ENCODE results near the gene PABPN1L. TPM values are rescaled to one million over a fixed set of nuclear protein-coding genes. Genes with fewer than 3 reads are reported as not detected.

The PABPN1L gene
- total and polyA plus RNA-seq, 2 of the 13 experiments (the other 11 are each of a cell fraction or from before 2014, with no cell fraction given) = not detected

DNA sequence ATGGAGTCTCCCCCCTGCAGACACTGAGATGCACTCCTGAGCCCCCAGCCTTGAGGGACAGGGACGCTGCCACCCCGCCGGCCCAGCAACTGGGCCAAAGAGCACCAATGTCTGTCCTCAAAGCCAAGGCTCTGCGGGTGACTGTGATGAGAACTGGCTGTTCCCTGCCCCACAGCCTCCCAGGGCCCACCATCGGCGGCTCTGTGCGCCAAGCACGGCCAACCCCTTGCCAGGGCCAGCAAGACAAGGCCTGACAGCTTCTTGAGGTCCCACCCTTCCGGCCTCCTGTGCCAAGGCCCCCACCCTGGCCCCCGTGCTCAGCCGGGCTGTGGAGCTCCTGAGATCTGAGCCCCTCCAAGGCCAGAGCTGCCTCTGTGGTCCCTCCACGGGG, 34.2 kb upstream of the PABPN1L start:
- H3K27ac ChIP-seq (ENCODE audit: extremely low read length, insufficient read depth, low read length) = no peak overlapping the region
- ATAC-seq = no peak
- FAIRE-seq = no peak
- H3K9ac ChIP-seq (ENCODE audit: insufficient read depth, low read depth, low read length) = no peak overlapping the region
- H3K36me3 ChIP-seq (replicated peaks in 1 of 2; ENCODE audit: control insufficient read depth in 1 of 2, insufficient read depth in 2 of 2, low read length in 2 of 2) = no peaks in the 10 kb centered on the region
- no peaks in the 10 kb centered on the region; the same call in 1 of the 2 replicates for H4K20me1 ChIP-seq (ENCODE audit: insufficient read depth, low read length)
- H3K79me2 ChIP-seq (ENCODE audit: insufficient read depth, low read length) = no peaks in the 10 kb centered on the region
- H3K9me3 ChIP-seq (ENCODE audit: low read length) = no peaks in the 10 kb centered on the region
- no peak for TF ChIP-seq MAZ (IDR thresholded peaks at IDR 0.05; ENCODE audit: borderline replicate concordance, low read depth, low read length)
- no peak for TF ChIP-seq MAZ (CRISPR knock-in tag; IDR thresholded peaks at IDR 0.05; ENCODE audit: low read depth)
- no peak for TF ChIP-seq ZNF234 (CRISPR knock-in tag; conservative IDR thresholded peaks at IDR 0.05)
- TF ChIP-seq, protein P1, sequence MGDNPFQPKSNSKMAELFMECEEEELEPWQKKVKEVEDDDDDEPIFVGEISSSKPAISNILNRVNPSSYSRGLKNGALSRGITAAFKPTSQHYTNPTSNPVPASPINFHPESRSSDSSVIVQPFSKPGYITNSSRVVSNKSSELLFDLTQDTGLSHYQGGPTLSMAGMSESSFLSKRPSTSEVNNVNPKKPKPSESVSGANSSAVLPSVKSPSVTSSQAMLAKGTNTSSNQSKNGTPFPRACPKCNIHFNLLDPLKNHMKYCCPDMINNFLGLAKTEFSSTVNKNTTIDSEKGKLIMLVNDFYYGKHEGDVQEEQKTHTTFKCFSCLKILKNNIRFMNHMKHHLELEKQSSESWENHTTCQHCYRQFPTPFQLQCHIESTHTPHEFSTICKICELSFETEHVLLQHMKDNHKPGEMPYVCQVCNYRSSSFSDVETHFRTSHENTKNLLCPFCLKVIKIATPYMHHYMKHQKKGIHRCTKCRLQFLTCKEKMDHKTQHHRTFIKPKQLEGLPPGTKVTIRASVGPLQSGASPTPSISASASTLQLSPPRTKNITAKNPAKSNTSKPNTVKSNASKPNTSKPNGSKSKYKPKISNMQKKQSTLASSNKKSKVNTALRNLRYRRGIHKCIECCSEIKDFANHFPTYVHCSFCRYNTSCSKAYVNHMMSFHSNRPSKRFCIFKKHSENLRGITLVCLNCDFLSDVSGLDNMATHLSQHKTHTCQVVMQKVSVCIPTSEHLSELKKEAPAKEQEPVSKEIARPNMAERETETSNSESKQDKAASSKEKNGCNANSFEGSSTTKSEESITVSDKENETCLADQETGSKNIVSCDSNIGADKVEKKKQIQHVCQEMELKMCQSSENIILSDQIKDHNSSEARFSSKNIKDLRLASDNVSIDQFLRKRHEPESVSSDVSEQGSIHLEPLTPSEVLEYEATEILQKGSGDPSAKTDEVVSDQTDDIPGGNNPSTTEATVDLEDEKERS (CRISPR knock-in tag; IDR thresholded peaks at IDR 0.05) = no peak
- TF ChIP-seq KLF12 (CRISPR knock-in tag; IDR thresholded peaks at IDR 0.05; ENCODE audit: borderline replicate concordance) = no peak
- TF ChIP-seq TEAD2 (CRISPR knock-in tag; IDR thresholded peaks at IDR 0.05) = no peak
- no peak for TF ChIP-seq PPARG (CRISPR knock-in tag; conservative IDR thresholded peaks at IDR 0.05)
- TF ChIP-seq, protein P2, sequence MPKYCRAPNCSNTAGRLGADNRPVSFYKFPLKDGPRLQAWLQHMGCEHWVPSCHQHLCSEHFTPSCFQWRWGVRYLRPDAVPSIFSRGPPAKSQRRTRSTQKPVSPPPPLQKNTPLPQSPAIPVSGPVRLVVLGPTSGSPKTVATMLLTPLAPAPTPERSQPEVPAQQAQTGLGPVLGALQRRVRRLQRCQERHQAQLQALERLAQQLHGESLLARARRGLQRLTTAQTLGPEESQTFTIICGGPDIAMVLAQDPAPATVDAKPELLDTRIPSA (CRISPR knock-in tag; IDR thresholded peaks at IDR 0.05; ENCODE audit: borderline replicate concordance) = no peak
- TF ChIP-seq ZNF224 (CRISPR knock-in tag; IDR thresholded peaks at IDR 0.05) = no peak
- TF ChIP-seq SUZ12 (IDR thresholded peaks at IDR 0.05; ENCODE audit: low read depth, low read length) = no peak
- no peak for TF ChIP-seq STAG1 (CRISPR knock-in tag; IDR thresholded peaks at IDR 0.05)
- TF ChIP-seq, protein P3, sequence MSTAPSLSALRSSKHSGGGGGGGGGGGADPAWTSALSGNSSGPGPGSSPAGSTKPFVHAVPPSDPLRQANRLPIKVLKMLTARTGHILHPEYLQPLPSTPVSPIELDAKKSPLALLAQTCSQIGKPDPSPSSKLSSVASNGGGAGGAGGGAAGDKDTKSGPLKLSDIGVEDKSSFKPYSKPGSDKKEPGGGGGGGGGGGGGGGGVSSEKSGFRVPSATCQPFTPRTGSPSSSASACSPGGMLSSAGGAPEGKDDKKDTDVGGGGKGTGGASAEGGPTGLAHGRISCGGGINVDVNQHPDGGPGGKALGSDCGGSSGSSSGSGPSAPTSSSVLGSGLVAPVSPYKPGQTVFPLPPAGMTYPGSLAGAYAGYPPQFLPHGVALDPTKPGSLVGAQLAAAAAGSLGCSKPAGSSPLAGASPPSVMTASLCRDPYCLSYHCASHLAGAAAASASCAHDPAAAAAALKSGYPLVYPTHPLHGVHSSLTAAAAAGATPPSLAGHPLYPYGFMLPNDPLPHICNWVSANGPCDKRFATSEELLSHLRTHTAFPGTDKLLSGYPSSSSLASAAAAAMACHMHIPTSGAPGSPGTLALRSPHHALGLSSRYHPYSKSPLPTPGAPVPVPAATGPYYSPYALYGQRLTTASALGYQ (CRISPR knock-in tag; IDR thresholded peaks at IDR 0.05) = no peak
- no peak for TF ChIP-seq XRCC5 (optimal IDR thresholded peaks at IDR 0.05; ENCODE audit: low read length)
- TF ChIP-seq TCF7L2 (IDR thresholded peaks at IDR 0.05; ENCODE audit: low read depth, low read length) = no peak
- TF ChIP-seq, protein P4, sequence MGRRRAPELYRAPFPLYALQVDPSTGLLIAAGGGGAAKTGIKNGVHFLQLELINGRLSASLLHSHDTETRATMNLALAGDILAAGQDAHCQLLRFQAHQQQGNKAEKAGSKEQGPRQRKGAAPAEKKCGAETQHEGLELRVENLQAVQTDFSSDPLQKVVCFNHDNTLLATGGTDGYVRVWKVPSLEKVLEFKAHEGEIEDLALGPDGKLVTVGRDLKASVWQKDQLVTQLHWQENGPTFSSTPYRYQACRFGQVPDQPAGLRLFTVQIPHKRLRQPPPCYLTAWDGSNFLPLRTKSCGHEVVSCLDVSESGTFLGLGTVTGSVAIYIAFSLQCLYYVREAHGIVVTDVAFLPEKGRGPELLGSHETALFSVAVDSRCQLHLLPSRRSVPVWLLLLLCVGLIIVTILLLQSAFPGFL (CRISPR knock-in tag; IDR thresholded peaks at IDR 0.05) = no peak
- TF ChIP-seq, protein P5, sequence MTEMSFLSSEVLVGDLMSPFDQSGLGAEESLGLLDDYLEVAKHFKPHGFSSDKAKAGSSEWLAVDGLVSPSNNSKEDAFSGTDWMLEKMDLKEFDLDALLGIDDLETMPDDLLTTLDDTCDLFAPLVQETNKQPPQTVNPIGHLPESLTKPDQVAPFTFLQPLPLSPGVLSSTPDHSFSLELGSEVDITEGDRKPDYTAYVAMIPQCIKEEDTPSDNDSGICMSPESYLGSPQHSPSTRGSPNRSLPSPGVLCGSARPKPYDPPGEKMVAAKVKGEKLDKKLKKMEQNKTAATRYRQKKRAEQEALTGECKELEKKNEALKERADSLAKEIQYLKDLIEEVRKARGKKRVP (CRISPR knock-in tag; IDR thresholded peaks at IDR 0.05) = no peak
- no peak overlapping the region for H3K4me2 ChIP-seq (ENCODE audit: low read depth, low read length)
- intact Hi-C loops (cut with micrococcal nuclease; ENCODE audit: unreplicated experiment) = no loop called here
- ChIA-PET CTCF (ENCODE audit: low intra/inter-chr PET ratio, low total read pairs) (no interaction called here), POLR2A (no interaction called here)
- no peak overlapping the region for H3K4me3 ChIP-seq (replicated peaks in 1 of 3; ENCODE audit: insufficient read depth in 1 of 3, low read depth in 2 of 3, low read length in 3 of 3)
- no CpG with 5 or more reads among the region's 12 CpGs for WGBS (ENCODE audit: low lambda C conversion rate)
- DNase-seq (ENCODE audit: low spot score) = no peak
- in situ Hi-C loops (cut with HindIII; ENCODE audit: extremely low pct_ligation_motif_present, low pct_unique_long_range_greater_than_20kb) = no loop called here
- peaks cover 10% of the 10 kb centered on the region for H3K4me1 ChIP-seq (ENCODE audit: insufficient read depth, low read length)
- no TSS peak for BruUV-seq (replicated peaks)
- H2AFZ ChIP-seq (ENCODE audit: low read length) = no peak overlapping the region
- H3K27me3 ChIP-seq (ENCODE audit: control insufficient read depth in 1 of 2, insufficient read depth in 2 of 2, low read length in 2 of 2) = peaks cover 61 to 96% of the 10 kb centered on the region in 2 experiments

Data from HepG2 (cell line).